Naive B cell (primary cell): ENCODE results near the gene SEMA7A. TPM values are rescaled to one million over a fixed set of nuclear protein-coding genes. Genes with fewer than 3 reads are reported as not detected.

Source experiments
- ATAC-seq, 2 donors: fragments of 150-1000 bp; cut with Tn5 transposase; 2 replicates each; pipeline ENCODE4 v1.10.0; 2021; ENCODE audit warnings: low read depth in 2 of 2, mild to moderate bottlenecking in 2 of 2, moderate library complexity in 2 of 2
- DNase-seq: peaks from one replicate; pipeline ENCODE4 v3.0.0; 2022
- H3K27ac Mint-ChIP-seq, 6 donors: one replicate each; pipeline ENCODE4 v1.8.0; 2020 to 2022; ENCODE audit warnings: mild to moderate bottlenecking in 6 of 6, mixed read lengths in 6 of 6, moderate library complexity in 5 of 6, inconsistent platforms in 2 of 6
- H3K27me3 Mint-ChIP-seq, 3 donors: one replicate each; pipeline ENCODE4 v1.8.0; 2021 to 2022; ENCODE audit warnings: mixed read lengths in 3 of 3, mild to moderate bottlenecking in 1 of 3
- H3K36me3 Mint-ChIP-seq, 2 donors: one replicate each; pipeline ENCODE4 v1.8.0; 2020 to 2022; ENCODE audit warnings: mixed read lengths in 2 of 2, inconsistent platforms in 1 of 2, mild to moderate bottlenecking in 1 of 2
- H3K4me1 Mint-ChIP-seq, 3 donors: one replicate each; pipeline ENCODE4 v1.8.0; 2020 to 2022; ENCODE audit warnings: mixed read lengths in 3 of 3, inconsistent platforms in 1 of 3, mild to moderate bottlenecking in 1 of 3, moderate library complexity in 1 of 3
- H3K4me3 Mint-ChIP-seq, 8 donors: one replicate each; pipeline ENCODE4 v1.8.0; 2020 to 2022; ENCODE audit warnings: mild to moderate bottlenecking in 8 of 8, mixed read lengths in 8 of 8, moderate library complexity in 8 of 8, inconsistent platforms in 2 of 8
- H3K9me3 Mint-ChIP-seq, 7 donors: one replicate each; pipeline ENCODE4 v1.8.0; 2020 to 2022; ENCODE audit warnings: mixed read lengths in 7 of 7, mild to moderate bottlenecking in 5 of 7, inconsistent platforms in 2 of 7, moderate library complexity in 1 of 7
- polyA plus RNA-seq, 6 donors: library from polyadenylated mRNA; unstranded; fragments of 300-500 nt; fragmentation: Illumina TruSeq; gene quantifications; one replicate each; pipeline ENCODE4 v1.2.3, GENCODE V29; 2021; ENCODE audit warnings: low read depth in 6 of 6

The SEMA7A gene
- polyA plus RNA-seq, 6 donors from 2014 or later = 0.10 to 1.5 (median 0.62) TPM; not detected in 1

DNA sequence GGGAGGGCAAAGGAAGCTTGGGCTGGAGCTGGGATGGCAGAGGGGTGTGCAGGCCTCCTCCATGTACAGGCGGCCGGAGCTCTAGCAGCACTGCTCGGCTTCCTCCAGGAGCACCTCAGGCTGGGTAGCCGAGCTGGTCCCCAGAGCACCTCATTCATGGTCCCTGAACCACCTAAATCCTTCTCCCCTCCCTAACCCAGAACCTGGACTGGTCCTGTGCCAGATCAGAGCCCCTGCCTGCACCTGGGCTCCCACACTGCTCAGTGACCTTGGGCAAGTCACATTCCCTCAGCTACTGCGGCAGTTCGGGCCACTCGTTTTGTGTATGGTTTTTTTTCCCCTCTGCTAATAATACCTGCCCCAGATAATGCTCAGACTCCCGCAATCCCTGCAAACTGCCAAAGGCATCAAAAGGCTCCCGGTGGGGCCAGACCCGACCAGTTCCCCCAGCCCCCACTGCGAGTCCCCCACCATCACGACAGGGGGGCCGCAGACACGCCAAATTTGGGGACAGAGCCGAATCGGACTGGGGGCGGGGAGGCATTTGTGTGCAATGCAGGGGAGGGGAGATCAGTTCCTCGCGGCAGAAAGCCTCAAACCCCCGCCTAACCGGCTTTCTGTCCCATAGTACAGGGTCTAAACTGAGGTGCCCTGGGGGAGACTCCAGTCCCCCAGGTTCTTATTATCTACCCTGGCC, 1.3 kb downstream of the SEMA7A start:
- peaks cover 73 to 82% (median 79%) of the 10 kb centered on the region in 3 donors for H3K4me1 Mint-ChIP-seq
- H3K27me3 Mint-ChIP-seq = no peaks in the 10 kb centered on the region
- no peak for ATAC-seq
- peak overlapping the region; percentile 81 to 92 (median 86) for H3K4me3 Mint-ChIP-seq
- peak overlapping the region; percentile 44 to 94 (median 78) for H3K27ac Mint-ChIP-seq
- no peak for DNase-seq
- no peaks in the 10 kb centered on the region for H3K36me3 Mint-ChIP-seq
- H3K9me3 Mint-ChIP-seq = no peaks in the 10 kb centered on the region

DNA sequence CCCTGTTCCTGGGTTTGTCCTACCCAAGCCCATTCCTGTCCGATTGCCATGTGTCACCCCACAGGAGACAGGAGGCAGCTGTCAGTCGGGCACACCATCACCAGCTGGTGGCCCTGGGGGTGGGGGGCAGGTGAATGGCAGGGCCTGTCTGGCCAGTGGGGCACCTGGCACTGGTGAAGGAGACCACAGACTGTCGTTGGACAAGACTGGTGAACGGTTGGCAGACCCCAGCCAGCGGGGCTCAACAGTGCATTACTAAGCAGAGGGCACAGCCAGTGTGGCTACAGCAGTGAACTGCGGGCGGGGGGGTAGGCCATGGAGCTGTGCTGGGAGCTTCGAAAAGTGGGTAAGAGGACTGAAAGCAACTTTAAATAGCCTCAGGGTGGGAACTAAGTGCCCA, 2.1 kb downstream of the SEMA7A start:
- DNase-seq = peak; percentile 37
- peak overlapping the region in 5 of 6 donors; percentile 45 to 94 (median 89) for H3K27ac Mint-ChIP-seq
- no peaks in the 10 kb centered on the region for H3K27me3 Mint-ChIP-seq
- peak overlapping the region; percentile 81 to 92 (median 86) for H3K4me3 Mint-ChIP-seq
- H3K4me1 Mint-ChIP-seq = peaks cover 79 to 87% (median 85%) of the 10 kb centered on the region in 3 donors
- no peak for ATAC-seq
- no peaks in the 10 kb centered on the region for H3K9me3 Mint-ChIP-seq
- H3K36me3 Mint-ChIP-seq = peaks cover 0 to 6% of the 10 kb centered on the region in 2 donors

DNA sequence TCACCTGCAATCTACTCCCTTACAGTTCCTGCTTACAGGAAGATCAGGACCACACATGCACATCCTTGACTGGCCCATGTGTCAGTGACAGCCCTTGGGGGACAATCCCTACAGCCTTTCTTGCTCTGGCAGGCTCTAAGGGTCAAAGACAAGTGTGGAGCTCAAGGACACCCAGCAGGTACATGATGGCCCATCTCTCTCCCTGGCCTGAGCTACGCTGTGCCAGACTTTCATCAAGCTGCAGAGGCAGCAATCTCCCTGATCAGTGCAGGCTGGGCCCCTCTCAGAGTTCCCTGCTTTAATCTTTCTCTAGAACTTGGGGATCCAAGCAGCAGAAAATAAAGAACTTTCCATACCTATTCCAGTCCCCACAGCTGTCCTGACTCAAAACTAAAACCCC, 2.6 kb downstream of the SEMA7A start:
- DNase-seq (no peak), ATAC-seq (no peak)
- H3K36me3 Mint-ChIP-seq = peaks cover 0 to 11% of the 10 kb centered on the region in 2 donors
- H3K4me1 Mint-ChIP-seq = peaks cover 83 to 89% (median 88%) of the 10 kb centered on the region in 3 donors
- H3K4me3 Mint-ChIP-seq = peak overlapping the region; percentile 81 to 92 (median 86)
- H3K27ac Mint-ChIP-seq = peak overlapping the region in 4 of 6 donors; percentile 89 to 94 (median 94)
- no peaks in the 10 kb centered on the region for H3K9me3 Mint-ChIP-seq
- H3K27me3 Mint-ChIP-seq = no peaks in the 10 kb centered on the region

DNA sequence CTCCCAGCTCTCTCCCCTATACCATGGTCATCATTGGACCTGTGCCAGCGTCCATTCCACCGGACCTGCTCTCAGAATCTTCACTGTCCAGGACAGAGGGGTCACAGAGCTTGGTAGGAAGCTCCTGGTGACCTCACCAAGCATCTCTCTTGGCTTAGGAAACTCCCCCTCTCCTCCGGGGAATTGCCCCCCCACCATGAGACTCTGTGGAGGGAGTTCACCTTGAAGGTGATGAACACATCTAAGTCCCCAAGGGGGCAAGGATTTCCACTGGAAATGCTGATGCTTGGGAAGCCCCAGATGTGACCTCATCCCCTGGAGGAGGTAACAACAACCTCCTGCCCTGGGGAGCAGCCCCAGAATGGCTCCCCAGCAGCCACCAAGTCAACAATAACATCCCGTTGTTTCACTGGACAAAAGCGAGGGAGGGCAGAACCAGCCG, 3.2 kb downstream of the SEMA7A start:
- ATAC-seq (no peak), DNase-seq (no peak)
- H3K27ac Mint-ChIP-seq = peak overlapping the region in 5 of 6 donors; percentile 25 to 94 (median 93)
- no peaks in the 10 kb centered on the region for H3K27me3 Mint-ChIP-seq
- peaks cover 83 to 89% (median 88%) of the 10 kb centered on the region in 3 donors for H3K4me1 Mint-ChIP-seq
- H3K9me3 Mint-ChIP-seq = no peaks in the 10 kb centered on the region
- peak overlapping the region; percentile 7 to 92 (median 84) for H3K4me3 Mint-ChIP-seq
- H3K36me3 Mint-ChIP-seq = peaks cover 0 to 11% of the 10 kb centered on the region in 2 donors

DNA sequence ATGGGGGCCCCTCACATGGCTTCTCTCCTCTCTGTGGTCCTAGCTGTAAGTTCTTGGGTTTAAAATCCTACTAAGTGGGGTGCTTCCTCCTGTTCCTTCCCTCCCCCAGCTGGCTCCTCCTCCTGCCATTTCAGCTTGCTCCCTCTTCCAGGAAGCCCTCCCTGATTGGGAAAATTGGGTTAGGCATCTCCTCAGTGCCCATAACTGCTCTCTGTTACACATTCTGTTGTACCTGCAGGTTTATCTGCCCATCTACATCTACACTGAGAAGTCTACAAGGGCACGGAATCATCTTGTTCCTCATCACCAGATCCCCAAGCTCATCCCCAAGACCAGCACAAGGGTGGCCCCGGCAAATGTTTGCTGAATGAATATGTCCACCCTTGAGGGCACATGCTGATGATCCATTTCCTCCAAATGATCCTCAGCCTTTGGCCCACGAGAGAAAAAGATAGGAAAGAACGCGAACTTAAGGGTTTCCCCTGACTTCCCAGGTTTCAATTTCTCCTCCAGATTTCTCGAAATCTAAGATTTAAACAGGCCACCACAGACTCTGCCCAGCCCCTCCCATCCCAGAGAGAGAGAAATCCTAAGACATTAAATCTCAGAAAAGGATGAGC, 3.9 kb downstream of the SEMA7A start:
- Mint-ChIP-seq H3K4me1 (peaks cover 83 to 90% (median 88%) of the 10 kb centered on the region in 3 donors), H3K27me3 (no peaks in the 10 kb centered on the region), H3K36me3 (peaks cover 0 to 11% of the 10 kb centered on the region in 2 donors), H3K27ac (peak overlapping the region; percentile 2 to 94 (median 91)), H3K9me3 (no peaks in the 10 kb centered on the region), H3K4me3 (peak overlapping the region; percentile 65 to 89 (median 83))
- ATAC-seq = no peak
- DNase-seq = no peak

DNA sequence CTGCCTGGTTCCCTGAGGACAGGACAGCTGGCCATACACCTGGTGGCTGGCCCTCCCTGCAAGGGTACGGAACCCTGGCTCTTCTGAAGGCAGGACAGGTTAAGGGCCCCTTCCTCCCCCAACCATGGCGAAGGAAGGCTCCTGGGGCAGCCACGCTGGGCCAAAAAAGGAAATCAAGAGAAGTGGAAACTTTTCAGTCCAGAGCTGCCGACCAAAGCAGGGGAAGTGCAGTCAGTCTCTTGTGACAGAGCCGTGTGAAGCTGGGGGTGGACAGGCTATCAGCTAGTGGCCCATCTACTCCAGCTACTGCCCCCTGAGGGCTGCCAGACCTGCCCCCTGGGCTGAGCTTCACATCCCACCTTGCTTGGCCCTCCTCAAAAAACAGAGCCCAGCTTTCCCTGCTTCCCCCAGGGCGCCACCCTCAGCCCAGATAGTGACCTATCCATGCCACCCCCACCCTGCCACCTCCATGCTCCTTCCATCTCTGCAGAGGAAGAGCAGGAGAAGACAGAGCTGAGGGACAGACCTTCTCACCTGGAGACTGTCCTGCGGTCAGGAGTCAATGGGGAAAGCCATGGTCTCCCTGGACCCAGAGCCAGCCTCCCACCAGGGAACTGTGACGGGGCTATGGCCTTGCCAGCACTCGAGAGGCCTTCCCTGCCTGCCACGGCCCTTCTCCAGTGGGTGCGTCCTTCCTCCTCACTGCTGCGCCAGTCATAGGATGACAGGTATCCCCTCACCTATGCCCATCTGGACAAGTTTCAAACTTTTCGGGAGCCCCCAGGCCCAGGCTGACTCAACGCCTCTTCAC, 4.6 kb downstream of the SEMA7A start:
- Mint-ChIP-seq H3K27me3 (no peaks in the 10 kb centered on the region), H3K27ac (peak overlapping the region in 5 of 6 donors; percentile 74 to 94 (median 90)), H3K4me3 (peak overlapping the region; percentile 65 to 89 (median 86)), H3K36me3 (peaks cover 0 to 11% of the 10 kb centered on the region in 2 donors), H3K9me3 (no peaks in the 10 kb centered on the region), H3K4me1 (peaks cover 82 to 90% (median 88%) of the 10 kb centered on the region in 3 donors)
- ATAC-seq (no peak), DNase-seq (no peak)

DNA sequence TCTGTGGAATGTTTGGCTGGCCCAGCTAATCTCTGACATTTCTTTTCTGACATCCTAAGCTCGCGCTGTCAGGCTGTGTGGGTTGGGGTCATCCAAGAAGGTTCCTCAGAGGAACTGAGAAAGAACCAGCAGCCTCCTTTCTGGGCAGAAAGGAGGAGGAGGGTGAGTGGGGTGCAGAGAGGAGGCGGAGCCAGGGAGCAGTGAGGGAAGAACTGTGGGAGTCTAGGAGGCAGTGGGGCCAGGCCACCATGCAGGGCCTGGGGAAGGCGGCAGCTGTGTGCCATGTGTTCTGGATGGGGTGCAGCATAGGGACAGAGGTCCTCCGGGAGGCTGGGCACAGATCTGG, 5.3 kb downstream of the SEMA7A start:
- H3K4me1 Mint-ChIP-seq = peaks cover 85 to 95% (median 93%) of the 10 kb centered on the region in 3 donors
- H3K27me3 Mint-ChIP-seq = no peaks in the 10 kb centered on the region
- DNase-seq = no peak
- peak overlapping the region; percentile 65 to 89 (median 86) for H3K4me3 Mint-ChIP-seq
- peaks cover 0 to 11% of the 10 kb centered on the region in 2 donors for H3K36me3 Mint-ChIP-seq
- H3K9me3 Mint-ChIP-seq = no peaks in the 10 kb centered on the region
- peak overlapping the region; percentile 43 to 96 (median 92) for H3K27ac Mint-ChIP-seq
- ATAC-seq = peak; percentile 24 to 29

DNA sequence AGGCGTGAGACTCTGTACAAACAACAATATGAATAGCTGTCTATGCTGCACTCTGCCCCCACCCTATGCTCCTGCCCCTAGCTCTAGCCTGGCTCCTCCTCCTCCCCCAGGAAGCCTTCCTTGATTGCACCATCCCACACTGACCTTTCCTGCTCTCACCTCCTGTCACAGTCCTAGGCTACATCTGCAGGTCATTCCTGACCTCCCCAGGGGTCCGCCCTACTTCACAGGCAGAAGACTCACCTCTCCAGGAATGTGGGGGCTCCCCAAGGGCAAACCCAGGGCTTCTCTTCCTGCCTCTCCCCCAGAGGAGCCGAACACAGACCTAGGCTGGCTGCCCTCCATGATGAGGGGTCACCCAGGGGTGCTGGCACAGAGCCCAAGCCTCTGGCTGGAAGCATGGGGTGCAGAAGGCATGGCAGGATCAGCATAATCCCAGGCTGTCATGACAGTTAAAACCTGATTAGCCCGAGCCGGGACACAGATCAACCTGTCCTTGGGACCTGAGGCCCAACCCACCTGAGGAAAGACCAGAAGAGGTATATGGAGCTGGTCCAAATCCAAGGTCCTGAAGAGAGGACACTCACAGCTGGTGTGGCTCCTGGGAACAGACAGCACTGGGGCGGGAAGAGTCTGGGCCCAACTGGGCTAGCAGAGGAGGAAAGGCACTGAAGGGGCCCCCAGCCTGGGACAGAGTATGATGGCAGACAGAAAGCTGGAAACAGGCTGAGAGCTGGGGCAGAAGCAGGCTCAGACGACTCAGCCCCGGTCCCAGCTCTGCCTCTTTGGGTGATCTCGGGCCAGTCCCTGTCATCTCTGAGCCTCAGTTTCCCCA, 5.9 kb downstream of the SEMA7A start:
- Mint-ChIP-seq H3K27ac (peak overlapping the region; percentile 54 to 96 (median 92)), H3K36me3 (peaks cover 0 to 11% of the 10 kb centered on the region in 2 donors), H3K4me3 (peak overlapping the region; percentile 55 to 89 (median 83)), H3K27me3 (no peaks in the 10 kb centered on the region), H3K4me1 (peaks cover 91 to 100% (median 99%) of the 10 kb centered on the region in 3 donors), H3K9me3 (no peaks in the 10 kb centered on the region)
- DNase-seq (no peak), ATAC-seq (no peak)

DNA sequence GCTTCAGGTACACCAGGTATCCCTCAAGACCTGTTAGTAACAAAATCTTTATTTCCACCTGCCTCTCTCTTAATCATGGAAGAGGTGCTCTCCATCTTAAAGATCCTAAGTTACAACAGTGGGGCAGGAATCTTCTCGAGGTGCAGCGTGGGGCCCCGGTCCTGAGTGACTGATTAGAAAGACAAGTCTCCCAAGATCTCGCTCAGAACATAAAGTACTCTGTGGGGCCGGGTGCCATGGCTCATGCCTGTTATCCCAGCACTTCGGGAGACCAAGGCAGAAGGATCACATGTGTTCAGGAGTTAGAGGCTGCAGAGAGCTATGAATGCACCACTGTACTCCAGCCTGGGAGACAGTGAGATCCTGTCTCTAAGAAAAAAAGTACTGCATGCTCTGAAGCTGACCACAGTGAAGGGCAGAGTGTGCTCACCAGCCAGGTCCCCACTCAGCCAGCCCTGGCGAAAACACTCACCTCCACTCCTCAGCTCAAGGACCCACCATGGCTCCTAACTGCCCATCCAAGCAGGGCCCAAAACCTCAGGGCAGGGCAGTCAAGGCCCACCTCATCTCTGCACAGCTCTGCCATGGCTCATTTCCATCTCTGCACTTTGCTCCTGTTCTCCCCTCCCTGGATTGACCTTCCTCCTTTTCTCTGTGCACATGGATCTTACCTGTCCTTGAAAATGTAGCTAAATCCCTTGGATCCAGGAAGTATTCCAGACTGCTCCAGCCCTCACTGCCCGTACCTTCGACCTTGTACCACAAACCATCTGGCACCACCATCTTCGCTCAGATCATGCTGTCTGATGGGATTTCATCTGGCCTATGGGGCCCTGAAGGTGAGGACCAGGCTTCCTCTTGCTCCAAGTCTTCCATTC, 7.1 kb downstream of the SEMA7A start:
- H3K27ac Mint-ChIP-seq = peak overlapping the region; percentile 7 to 94 (median 78)
- ATAC-seq = no peak
- H3K4me1 Mint-ChIP-seq = peaks cover 90 to 100% (median 100%) of the 10 kb centered on the region in 3 donors
- H3K36me3 Mint-ChIP-seq = peaks cover 0 to 11% of the 10 kb centered on the region in 2 donors
- H3K9me3 Mint-ChIP-seq = no peaks in the 10 kb centered on the region
- H3K4me3 Mint-ChIP-seq = peak overlapping the region in 4 of 8 donors; percentile 15 to 52 (median 27)
- H3K27me3 Mint-ChIP-seq = no peaks in the 10 kb centered on the region
- DNase-seq = no peak

DNA sequence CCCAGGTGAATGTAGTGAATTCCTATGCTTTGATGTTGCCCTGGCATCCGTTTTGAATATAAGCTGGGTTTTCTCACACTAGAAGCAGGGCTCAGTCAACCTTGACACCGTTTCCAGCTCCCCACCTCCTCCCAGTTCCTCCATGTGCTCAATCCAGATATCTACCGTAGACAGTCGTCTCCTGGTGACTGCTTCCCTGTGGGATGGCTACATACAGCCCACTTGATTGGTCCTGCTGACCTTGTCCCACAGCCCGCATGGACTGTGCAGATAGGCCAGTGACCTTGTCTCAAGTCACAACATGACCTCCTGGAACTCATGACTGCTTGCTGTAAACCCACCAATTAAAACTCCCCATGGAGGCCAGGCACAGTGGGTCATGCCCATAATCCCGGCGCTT, 8.1 kb downstream of the SEMA7A start:
- DNase-seq (no peak), ATAC-seq (no peak)
- Mint-ChIP-seq H3K27ac (peak overlapping the region; percentile 26 to 94 (median 82)), H3K27me3 (no peaks in the 10 kb centered on the region), H3K4me3 (peak overlapping the region in 3 of 8 donors; percentile 15 to 54 (median 44)), H3K4me1 (peaks cover 84 to 100% (median 100%) of the 10 kb centered on the region in 3 donors), H3K36me3 (peaks cover 0 to 11% of the 10 kb centered on the region in 2 donors), H3K9me3 (no peaks in the 10 kb centered on the region)

DNA sequence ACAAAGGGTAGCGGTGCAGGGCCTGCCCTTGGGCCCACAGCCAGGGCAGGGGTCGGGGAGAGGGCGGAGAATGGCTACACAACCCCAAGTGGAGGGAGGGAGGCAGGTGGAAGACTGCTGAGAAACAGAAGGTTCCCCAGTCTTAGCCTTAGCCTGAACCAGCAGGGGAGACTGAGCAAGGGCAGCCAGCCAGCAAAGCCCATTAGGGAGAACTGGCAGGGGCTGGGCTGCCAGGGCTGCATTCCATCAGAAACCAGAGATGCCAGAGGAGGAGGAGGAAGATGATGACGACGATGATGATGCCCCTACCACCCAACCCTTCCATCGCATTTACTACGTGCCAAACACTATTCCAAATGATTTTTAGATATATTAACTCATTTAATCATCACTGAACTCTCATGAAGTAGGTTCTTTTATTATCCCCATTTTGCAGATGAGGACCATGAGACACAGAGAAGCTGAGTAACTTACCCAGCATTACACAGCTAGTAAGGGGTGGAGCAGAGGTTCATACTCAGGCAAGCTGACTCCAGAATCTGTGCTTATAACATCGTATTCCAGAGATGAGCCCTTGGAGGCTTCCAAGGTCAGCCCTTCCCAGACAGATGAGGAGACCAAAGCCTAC, 8.7 kb downstream of the SEMA7A start:
- H3K4me3 Mint-ChIP-seq = peak overlapping the region in 2 of 8 donors; percentile 49 to 82
- DNase-seq (no peak), ATAC-seq (no peak)
- peak overlapping the region in 5 of 6 donors; percentile 57 to 94 (median 79) for H3K27ac Mint-ChIP-seq
- no peaks in the 10 kb centered on the region for H3K27me3 Mint-ChIP-seq
- H3K9me3 Mint-ChIP-seq = no peaks in the 10 kb centered on the region
- peaks cover 0 to 11% of the 10 kb centered on the region in 2 donors for H3K36me3 Mint-ChIP-seq
- peaks cover 83 to 100% (median 100%) of the 10 kb centered on the region in 3 donors for H3K4me1 Mint-ChIP-seq
